HUES48 (cell line): Measurements from ENCODE around the gene SLC28A3.

ENCODE experiments used
- H3K27ac ChIP-seq: one replicate; pipeline ENCODE4 v1.7.0; 2013; ENCODE audit warnings: low read depth, low read length, inconsistent platforms
- H3K27me3 ChIP-seq: 2 replicates; pipeline ENCODE4 v1.6.1; 2013; ENCODE audit warnings: mild to moderate bottlenecking, low read length; ENCODE audit not compliant: control insufficient read depth, insufficient read depth
- H3K36me3 ChIP-seq: 2 replicates; pipeline ENCODE4 v1.6.1; 2013; ENCODE audit warnings: low read length; ENCODE audit not compliant: control insufficient read depth, insufficient read depth
- H3K4me1 ChIP-seq: 2 replicates; pipeline ENCODE4 v1.6.1; 2013; ENCODE audit warnings: mild to moderate bottlenecking, low read length; ENCODE audit not compliant: control insufficient read depth, insufficient read depth
- H3K4me3 ChIP-seq: 2 replicates; pipeline ENCODE4 v1.5.1; 2013; ENCODE audit warnings: mild to moderate bottlenecking, low read depth, low read length
- H3K9ac ChIP-seq: 2 replicates; pipeline ENCODE4 v1.6.1; 2013; ENCODE audit warnings: mild to moderate bottlenecking, low read depth, low read length, moderate library complexity
- H3K9me3 ChIP-seq: 2 replicates; pipeline ENCODE4 v1.6.1; 2013; ENCODE audit warnings: low read length; ENCODE audit not compliant: control insufficient read depth, insufficient read depth

The SLC28A3 gene

GRCh38 chr9:84271921-84272556 is 68.5 kb downstream of the SLC28A3 start:
- Histone ChIP-seq H3K4me3 (peak overlapping the region; percentile 56), H3K9ac (no peak overlapping the region), H3K9me3 (no peaks in the 10 kb centered on the region), H3K27ac (no peak overlapping the region), H3K4me1 (peaks cover 13% of the 10 kb centered on the region), H3K36me3 (no peaks in the 10 kb centered on the region), H3K27me3 (peaks cover 38% of the 10 kb centered on the region)

GRCh38 chr9:84271531-84271900 is 69.0 kb downstream of the SLC28A3 start:
- Histone ChIP-seq H3K27me3 (peaks cover 38% of the 10 kb centered on the region), H3K4me3 (peak overlapping the region; percentile 56), H3K4me1 (peaks cover 8% of the 10 kb centered on the region), H3K9me3 (no peaks in the 10 kb centered on the region), H3K9ac (no peak overlapping the region), H3K27ac (no peak overlapping the region), H3K36me3 (no peaks in the 10 kb centered on the region)

GRCh38 chr9:84270847-84271530 is 69.6 kb downstream of the SLC28A3 start:
- 0 out of 2 replicates have a peak, but pooled peaks cover 5% of the 10 kb centered on the region for H3K4me1 ChIP-seq
- no peak overlapping the region for H3K9ac ChIP-seq
- peak overlapping the region; percentile 56 for H3K4me3 ChIP-seq

GRCh38 chr9:84266087-84266561 is 74.4 kb downstream of the SLC28A3 start:
- Histone ChIP-seq H3K9ac (no peak overlapping the region), H3K27me3 (peaks cover 4% of the 10 kb centered on the region; the same call in 1 of the 2 replicates), H3K4me1 (0 out of 2 replicates have a peak, but pooled peaks cover 2% of the 10 kb centered on the region), H3K27ac (no peak overlapping the region), H3K36me3 (no peaks in the 10 kb centered on the region), H3K9me3 (no peaks in the 10 kb centered on the region), H3K4me3 (no peak overlapping the region)

More at GRCh38 chr9:84270847-84271530, 69.6 kb downstream of the SLC28A3 start:
- H3K27me3 ChIP-seq: peaks cover 38% of the 10 kb centered on the region
- no peaks in the 10 kb centered on the region for H3K36me3 ChIP-seq
- H3K27ac ChIP-seq: no peak overlapping the region
- H3K9me3 ChIP-seq: no peaks in the 10 kb centered on the region

GRCh38 chr9:84264307-84265029 is 76.1 kb downstream of the SLC28A3 start:
- Histone ChIP-seq H3K36me3 (no peaks in the 10 kb centered on the region), H3K27ac (no peak overlapping the region), H3K9ac (no peak overlapping the region), H3K9me3 (no peaks in the 10 kb centered on the region), H3K4me3 (no peak overlapping the region), H3K27me3 (no peaks in the 10 kb centered on the region), H3K4me1 (no peaks in the 10 kb centered on the region)

- no peaks in the 10 kb centered on the region for H3K9me3 ChIP-seq
- H3K4me1 ChIP-seq: no peaks in the 10 kb centered on the region
- no peak overlapping the region for H3K4me3 ChIP-seq
- H3K27me3 ChIP-seq: no peaks in the 10 kb centered on the region
- no peak overlapping the region for H3K27ac ChIP-seq
- H3K36me3 ChIP-seq: no peaks in the 10 kb centered on the region
- no peak overlapping the region for H3K9ac ChIP-seq
These were observed 79.3 kb downstream of the SLC28A3 start for GRCh38 chr9:84261070-84261746.

- no peak overlapping the region for H3K9ac ChIP-seq
- H3K27ac ChIP-seq: no peak overlapping the region
- H3K4me1 ChIP-seq: no peaks in the 10 kb centered on the region
- no peaks in the 10 kb centered on the region for H3K27me3 ChIP-seq
- H3K9me3 ChIP-seq: no peaks in the 10 kb centered on the region
- no peaks in the 10 kb centered on the region for H3K36me3 ChIP-seq
- no peak overlapping the region for H3K4me3 ChIP-seq
These were observed 82.2 kb downstream of the SLC28A3 start for GRCh38 chr9:84258371-84258770.

GRCh38 chr9:84255696-84256095 is 84.9 kb downstream of the SLC28A3 start:
- Histone ChIP-seq H3K9ac (no peak overlapping the region), H3K9me3 (no peaks in the 10 kb centered on the region), H3K4me3 (no peak overlapping the region), H3K27ac (no peak overlapping the region), H3K27me3 (no peaks in the 10 kb centered on the region), H3K36me3 (no peaks in the 10 kb centered on the region), H3K4me1 (no peaks in the 10 kb centered on the region)

GRCh38 chr9:84254972-84255371 is 85.6 kb downstream of the SLC28A3 start:
- no peak overlapping the region for H3K9ac ChIP-seq
- H3K36me3 ChIP-seq: no peaks in the 10 kb centered on the region
- no peaks in the 10 kb centered on the region for H3K27me3 ChIP-seq
- no peaks in the 10 kb centered on the region for H3K9me3 ChIP-seq
- H3K4me3 ChIP-seq: no peak overlapping the region
- H3K27ac ChIP-seq: no peak overlapping the region
- no peaks in the 10 kb centered on the region for H3K4me1 ChIP-seq

- H3K9ac ChIP-seq: no peak overlapping the region
- H3K4me1 ChIP-seq: no peaks in the 10 kb centered on the region
- H3K27me3 ChIP-seq: no peaks in the 10 kb centered on the region
- no peak overlapping the region for H3K27ac ChIP-seq
- no peaks in the 10 kb centered on the region for H3K9me3 ChIP-seq
- no peak overlapping the region for H3K4me3 ChIP-seq
- H3K36me3 ChIP-seq: no peaks in the 10 kb centered on the region
These were observed 88.6 kb downstream of the SLC28A3 start for GRCh38 chr9:84251921-84252320.
